ENCODE data around the gene PTPA. TPM values are rescaled to one million over a fixed set of nuclear protein-coding genes. Genes with fewer than 3 reads are reported as not detected.
A peak's percentile ranks its signal among the peaks of the same experiment; 100 is the strongest.

The PTPA gene
- total RNA-seq, 1 donor from 2014 or later: 166 TPM

- H3K36me3 Mint-ChIP-seq (ENCODE audit: unreplicated experiment): no peaks in the 10 kb centered on the region
- H3K27me3 Mint-ChIP-seq (ENCODE audit: unreplicated experiment): no peaks in the 10 kb centered on the region
- no peaks in the 10 kb centered on the region for H3K4me1 Mint-ChIP-seq (ENCODE audit: low read depth, unreplicated experiment)
- H3K9me3 Mint-ChIP-seq (ENCODE audit: unreplicated experiment): peaks cover 3% of the 10 kb centered on the region
- DNase-seq: no peak
- TF ChIP-seq, protein P1, sequence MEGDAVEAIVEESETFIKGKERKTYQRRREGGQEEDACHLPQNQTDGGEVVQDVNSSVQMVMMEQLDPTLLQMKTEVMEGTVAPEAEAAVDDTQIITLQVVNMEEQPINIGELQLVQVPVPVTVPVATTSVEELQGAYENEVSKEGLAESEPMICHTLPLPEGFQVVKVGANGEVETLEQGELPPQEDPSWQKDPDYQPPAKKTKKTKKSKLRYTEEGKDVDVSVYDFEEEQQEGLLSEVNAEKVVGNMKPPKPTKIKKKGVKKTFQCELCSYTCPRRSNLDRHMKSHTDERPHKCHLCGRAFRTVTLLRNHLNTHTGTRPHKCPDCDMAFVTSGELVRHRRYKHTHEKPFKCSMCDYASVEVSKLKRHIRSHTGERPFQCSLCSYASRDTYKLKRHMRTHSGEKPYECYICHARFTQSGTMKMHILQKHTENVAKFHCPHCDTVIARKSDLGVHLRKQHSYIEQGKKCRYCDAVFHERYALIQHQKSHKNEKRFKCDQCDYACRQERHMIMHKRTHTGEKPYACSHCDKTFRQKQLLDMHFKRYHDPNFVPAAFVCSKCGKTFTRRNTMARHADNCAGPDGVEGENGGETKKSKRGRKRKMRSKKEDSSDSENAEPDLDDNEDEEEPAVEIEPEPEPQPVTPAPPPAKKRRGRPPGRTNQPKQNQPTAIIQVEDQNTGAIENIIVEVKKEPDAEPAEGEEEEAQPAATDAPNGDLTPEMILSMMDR (IDR thresholded peaks at IDR 0.05; ENCODE audit: partially characterized antibody, unreplicated experiment): no peak
- no peak overlapping the region for H3K27ac Mint-ChIP-seq (ENCODE audit: unreplicated experiment)
- H3K4me3 Mint-ChIP-seq (ENCODE audit: unreplicated experiment): no peak overlapping the region
These were observed 34.0 kb upstream of the PTPA start for GRCh38 chr9:129077236-129077635.

DNA sequence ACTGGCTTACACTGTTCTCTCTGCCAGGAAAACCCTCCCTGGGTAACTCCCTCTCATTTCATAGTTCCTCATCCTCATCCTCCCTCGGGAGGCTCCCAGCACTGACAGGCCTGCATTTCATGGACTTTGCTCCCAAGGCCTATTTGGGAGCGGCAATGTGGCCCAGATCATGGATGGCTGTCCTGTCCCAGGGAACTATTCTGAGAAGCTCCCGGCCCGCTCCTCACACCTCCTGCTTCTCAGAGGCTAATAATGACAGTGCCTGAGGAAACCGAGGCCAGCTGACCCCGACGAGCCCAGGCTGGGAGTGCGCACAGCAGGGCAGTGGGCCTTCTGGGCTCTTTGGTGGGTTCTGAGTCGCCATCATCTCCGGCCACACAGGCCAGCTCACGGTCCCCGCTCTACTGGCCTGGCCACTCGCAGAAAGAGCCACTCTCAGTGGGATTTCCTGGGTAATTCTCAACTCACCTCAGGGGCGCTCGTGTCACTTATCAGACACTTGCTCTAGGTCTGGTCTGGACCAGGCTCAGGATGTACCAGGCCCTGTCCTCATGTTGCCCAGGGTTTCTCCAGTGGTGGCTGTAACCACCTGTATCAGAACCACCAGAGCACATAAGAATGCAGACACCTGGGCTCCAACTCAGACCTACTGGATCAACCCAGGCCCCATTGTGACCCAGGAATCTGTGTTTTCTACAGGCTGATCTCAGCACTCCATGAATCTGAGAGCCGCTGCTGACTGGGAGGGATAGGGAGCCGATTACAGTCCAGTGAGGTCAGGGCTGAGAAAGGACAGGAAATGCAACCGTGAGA, 32.3 kb upstream of the PTPA start:
- H3K27ac Mint-ChIP-seq (ENCODE audit: unreplicated experiment): no peak overlapping the region
- no peaks in the 10 kb centered on the region for H3K27me3 Mint-ChIP-seq (ENCODE audit: unreplicated experiment)
- H3K36me3 Mint-ChIP-seq (ENCODE audit: unreplicated experiment): no peaks in the 10 kb centered on the region
- TF ChIP-seq, protein P1 (IDR thresholded peaks at IDR 0.05; ENCODE audit: partially characterized antibody, unreplicated experiment): no peak
- peak overlapping the region; percentile 57 for H3K4me3 Mint-ChIP-seq (ENCODE audit: unreplicated experiment)
- H3K4me1 Mint-ChIP-seq (ENCODE audit: low read depth, unreplicated experiment): peaks cover 5% of the 10 kb centered on the region
- peaks cover 3% of the 10 kb centered on the region for H3K9me3 Mint-ChIP-seq (ENCODE audit: unreplicated experiment)
- DNase-seq: no peak

DNA sequence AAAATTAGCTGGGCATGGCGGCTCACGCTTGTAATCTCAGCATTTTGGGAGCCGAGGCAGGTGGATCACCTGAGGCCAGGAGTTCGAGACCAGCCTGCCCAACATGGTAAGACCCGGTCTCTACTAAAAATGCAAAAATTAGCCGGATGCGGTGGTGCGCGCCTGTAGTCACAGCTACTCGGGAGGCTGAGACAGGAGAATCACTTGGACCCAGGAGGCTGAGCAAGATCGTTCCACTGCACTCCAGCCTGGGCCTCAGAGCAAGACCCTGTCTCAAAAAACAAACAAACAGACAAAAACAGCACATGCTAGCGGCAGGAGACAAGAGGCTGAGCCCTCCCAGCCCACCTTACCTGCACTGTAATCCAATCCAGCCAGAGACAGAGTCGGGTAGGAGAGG, 31.4 kb upstream of the PTPA start:
- Mint-ChIP-seq H3K9me3 (ENCODE audit: unreplicated experiment) (peaks cover 3% of the 10 kb centered on the region), H3K4me1 (ENCODE audit: low read depth, unreplicated experiment) (peaks cover 5% of the 10 kb centered on the region), H3K27ac (ENCODE audit: unreplicated experiment) (no peak overlapping the region), H3K27me3 (ENCODE audit: unreplicated experiment) (no peaks in the 10 kb centered on the region), H3K4me3 (ENCODE audit: unreplicated experiment) (peak overlapping the region; percentile 89), H3K36me3 (ENCODE audit: unreplicated experiment) (no peaks in the 10 kb centered on the region)
- TF ChIP-seq, protein P1 (IDR thresholded peaks at IDR 0.05; ENCODE audit: partially characterized antibody, unreplicated experiment): no peak
- no peak for DNase-seq

DNA sequence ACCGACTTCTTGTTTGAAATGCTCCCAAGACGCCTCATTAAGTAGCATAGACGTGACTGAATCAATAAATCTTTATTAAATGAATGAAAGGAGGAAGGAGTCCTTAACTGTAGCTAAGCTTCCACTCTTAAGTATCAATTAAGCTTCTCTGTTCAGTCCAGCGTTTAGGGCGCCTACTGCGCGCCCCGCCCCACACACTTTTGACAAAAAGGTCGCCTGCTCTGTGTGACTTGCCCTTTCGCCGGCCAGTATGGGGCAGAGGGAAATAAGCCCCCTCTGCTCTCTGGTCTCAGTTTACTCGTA, 31.0 kb upstream of the PTPA start:
- no peaks in the 10 kb centered on the region for H3K36me3 Mint-ChIP-seq (ENCODE audit: unreplicated experiment)
- H3K4me3 Mint-ChIP-seq (ENCODE audit: unreplicated experiment): peak overlapping the region; percentile 89
- no peak overlapping the region for H3K27ac Mint-ChIP-seq (ENCODE audit: unreplicated experiment)
- TF ChIP-seq, protein P1 (IDR thresholded peaks at IDR 0.05; ENCODE audit: partially characterized antibody, unreplicated experiment): no peak
- peaks cover 3% of the 10 kb centered on the region for H3K9me3 Mint-ChIP-seq (ENCODE audit: unreplicated experiment)
- H3K4me1 Mint-ChIP-seq (ENCODE audit: low read depth, unreplicated experiment): peaks cover 5% of the 10 kb centered on the region
- H3K27me3 Mint-ChIP-seq (ENCODE audit: unreplicated experiment): no peaks in the 10 kb centered on the region
- DNase-seq: no peak

DNA sequence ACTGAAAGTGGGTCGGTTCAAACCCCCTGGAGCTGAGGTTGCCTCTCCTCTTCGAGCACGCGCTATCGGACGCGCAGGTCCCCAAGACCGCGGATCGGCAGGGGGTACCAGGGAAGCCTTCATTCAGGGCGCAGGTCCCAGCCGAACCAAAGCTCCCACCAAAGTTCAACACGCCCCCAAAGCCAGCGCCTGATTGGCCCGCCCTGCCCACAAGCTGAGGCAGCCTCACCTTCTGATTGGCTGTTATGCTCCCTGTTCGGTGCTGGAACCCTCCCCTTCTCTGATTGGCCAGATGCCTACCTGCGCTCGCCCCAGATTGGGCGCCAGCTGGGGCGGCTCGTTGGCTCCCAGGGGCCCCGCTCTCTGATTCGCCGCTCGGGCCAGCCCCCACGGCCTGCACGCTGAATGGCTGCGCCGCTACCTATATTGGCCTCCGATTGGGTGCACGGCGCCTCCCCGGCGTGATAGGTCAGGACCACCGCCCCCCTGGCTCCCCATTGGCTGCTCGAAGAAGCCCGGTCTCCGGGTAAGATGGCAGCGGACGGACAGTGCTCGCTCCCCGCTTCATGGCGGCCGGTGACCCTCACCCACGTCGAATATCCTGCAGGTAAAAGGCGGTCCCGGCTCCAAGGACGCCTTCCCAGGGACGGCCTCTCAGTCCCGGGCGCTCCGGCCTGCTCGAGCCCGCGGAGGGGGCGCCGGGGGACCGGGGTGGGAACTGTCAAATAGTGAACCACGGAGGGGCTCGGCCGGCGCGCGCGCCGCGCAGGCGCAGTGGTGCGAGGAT, 30.4 kb upstream of the PTPA start, which contains the start of gene DOLPP1:
TSS of gene DOLPP1 (plus strand) at position 511 of the 787 bp plus-strand sequence. CDS start at position 532, 21 bp downstream.
- Mint-ChIP-seq H3K36me3 (ENCODE audit: unreplicated experiment) (no peaks in the 10 kb centered on the region), H3K4me3 (ENCODE audit: unreplicated experiment) (peak within 1 kb of the TSS; percentile 89), H3K9me3 (ENCODE audit: unreplicated experiment) (peaks cover 3% of the 10 kb centered on the region), H3K4me1 (ENCODE audit: low read depth, unreplicated experiment) (peaks cover 5% of the 10 kb centered on the region), H3K27ac (ENCODE audit: unreplicated experiment) (peak within 1 kb of the TSS; percentile 5), H3K27me3 (ENCODE audit: unreplicated experiment) (no peaks in the 10 kb centered on the region)
- TF ChIP-seq, protein P1 (IDR thresholded peaks at IDR 0.05; ENCODE audit: partially characterized antibody, unreplicated experiment): no peak
- peak; percentile 99 for DNase-seq

Data from glutamatergic neuron (in vitro differentiated cells).